Anterior cingulate cortex (tissue), 58 donors: Measurements from ENCODE around the gene NKTR.

Experiments used
- DNase-seq, 58 donors: peaks; one replicate each; lab custom pipeline; 2025; lab: John Stamatoyannopoulos, UW

The NKTR gene

GRCh38 chr3:42675909-42676308 lies 75.4 kb downstream of the NKTR start:
- no peak for DNase-seq

DNA sequence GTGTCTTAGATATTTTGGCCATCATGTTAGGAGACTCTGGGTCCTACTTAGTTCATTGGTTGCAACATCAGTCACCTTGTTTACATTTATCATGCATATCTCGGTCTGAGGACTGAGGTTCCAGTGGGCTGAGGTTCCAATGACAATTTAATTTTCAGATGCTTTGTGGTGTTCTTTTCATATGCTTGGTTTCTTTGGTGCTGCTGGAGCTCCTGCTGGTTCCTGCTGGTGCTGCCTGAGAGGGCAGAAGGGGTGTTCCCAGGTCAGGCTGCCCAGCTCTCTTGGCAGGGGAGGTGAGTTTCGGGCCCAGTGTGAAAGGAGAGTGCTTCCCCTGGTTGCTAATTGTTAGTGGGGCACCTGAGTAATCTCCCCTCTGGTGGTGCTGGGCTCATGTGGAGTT lies 78.0 kb downstream of the NKTR start:
- DNase-seq = no peak

- no peak for DNase-seq
Observed at GRCh38 chr3:42680271-42680670, 79.8 kb downstream of the NKTR start.

DNA sequence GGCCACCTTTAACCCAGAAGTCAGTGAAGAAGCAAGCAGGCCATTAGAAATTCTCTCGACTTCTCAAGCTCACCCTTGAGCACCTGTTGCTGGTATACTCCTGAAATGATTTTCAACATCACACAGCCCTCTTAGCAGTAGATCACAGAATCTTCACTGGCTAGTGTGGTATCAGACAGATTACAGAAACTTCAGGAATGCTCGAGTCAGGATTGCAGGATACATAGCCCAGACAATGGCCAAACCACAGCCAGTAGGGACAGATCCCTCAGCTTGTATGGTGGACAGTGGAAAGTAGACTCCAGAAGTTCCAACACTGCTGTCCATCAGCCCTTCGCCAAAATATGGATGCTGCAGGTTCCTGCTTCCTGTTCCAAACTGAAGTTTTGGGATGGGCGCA lies 80.3 kb downstream of the NKTR start:
- DNase-seq = no peak

- DNase-seq = no peak
Observed at GRCh38 chr3:42681361-42682038, 81.0 kb downstream of the NKTR start.

- no peak for DNase-seq
Observed at GRCh38 chr3:42682301-42683070, 82.0 kb downstream of the NKTR start.

GRCh38 chr3:42683875-42684598 lies 83.6 kb downstream of the NKTR start:
- peak in 40 of 58 donors; percentile 19 to 84 (median 54) for DNase-seq

DNA sequence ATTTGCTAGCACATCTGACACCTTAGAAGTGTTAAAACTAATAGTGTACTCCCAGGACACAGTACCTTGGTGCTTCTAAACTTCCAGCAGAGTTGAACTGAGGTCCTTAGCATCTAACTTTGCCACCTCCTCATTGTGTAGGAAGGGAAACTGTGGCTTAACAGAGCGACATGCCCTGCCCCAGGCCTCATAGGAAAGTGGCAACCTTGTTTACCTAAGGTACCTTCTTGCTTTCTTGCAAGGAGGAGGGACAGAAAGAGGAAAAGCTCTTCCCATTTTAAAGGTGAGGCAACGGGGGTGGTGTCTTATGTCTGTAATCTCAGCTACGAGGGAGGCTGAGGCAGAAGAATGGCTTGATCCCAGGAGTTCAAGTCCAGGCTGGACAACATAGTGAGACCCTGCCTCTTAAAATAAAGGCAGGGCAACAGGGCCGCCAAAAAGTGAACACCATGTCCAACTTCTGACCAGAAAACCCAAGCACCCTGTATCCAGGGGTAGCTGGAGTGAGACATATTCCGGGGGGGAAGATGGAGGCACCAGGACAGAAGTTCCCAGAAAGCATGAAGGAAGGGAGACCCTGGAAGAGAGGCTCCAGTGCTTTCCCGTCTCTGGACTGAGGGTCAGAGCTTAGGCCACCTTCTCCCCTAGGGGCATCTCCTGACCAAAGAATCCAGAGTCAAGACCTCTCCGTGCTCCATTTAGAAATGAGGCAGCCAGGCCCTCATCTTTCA lies 84.3 kb downstream of the NKTR start:
- no peak for DNase-seq

DNA sequence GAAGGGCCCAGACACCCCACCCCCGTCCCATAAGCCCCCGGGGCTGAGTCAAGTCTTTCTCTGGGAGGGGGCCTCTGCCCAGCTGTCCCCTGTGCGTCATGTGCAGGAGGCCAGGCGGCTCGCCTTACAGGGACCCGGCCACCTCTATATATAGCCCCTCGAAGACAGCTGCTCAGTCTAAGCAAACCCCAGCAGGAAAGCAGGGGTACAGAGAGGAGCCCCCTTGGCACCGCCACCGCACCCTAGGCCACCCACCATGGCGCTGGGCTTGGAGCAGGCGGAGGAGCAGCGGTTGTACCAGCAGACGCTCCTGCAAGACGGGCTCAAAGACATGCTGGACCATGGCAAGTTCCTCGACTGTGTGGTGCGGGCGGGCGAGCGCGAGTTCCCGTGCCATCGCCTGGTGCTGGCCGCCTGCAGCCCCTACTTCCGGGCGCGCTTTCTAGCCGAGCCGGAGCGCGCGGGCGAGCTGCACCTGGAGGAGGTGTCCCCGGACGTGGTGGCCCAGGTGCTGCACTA lies 84.9 kb downstream of the NKTR start, which contains the start of gene KLHL40:
TSS of gene KLHL40 (plus strand) at position 175 of the 519 bp plus-strand sequence. CDS start at position 257, 82 bp downstream.
- no peak for DNase-seq

DNA sequence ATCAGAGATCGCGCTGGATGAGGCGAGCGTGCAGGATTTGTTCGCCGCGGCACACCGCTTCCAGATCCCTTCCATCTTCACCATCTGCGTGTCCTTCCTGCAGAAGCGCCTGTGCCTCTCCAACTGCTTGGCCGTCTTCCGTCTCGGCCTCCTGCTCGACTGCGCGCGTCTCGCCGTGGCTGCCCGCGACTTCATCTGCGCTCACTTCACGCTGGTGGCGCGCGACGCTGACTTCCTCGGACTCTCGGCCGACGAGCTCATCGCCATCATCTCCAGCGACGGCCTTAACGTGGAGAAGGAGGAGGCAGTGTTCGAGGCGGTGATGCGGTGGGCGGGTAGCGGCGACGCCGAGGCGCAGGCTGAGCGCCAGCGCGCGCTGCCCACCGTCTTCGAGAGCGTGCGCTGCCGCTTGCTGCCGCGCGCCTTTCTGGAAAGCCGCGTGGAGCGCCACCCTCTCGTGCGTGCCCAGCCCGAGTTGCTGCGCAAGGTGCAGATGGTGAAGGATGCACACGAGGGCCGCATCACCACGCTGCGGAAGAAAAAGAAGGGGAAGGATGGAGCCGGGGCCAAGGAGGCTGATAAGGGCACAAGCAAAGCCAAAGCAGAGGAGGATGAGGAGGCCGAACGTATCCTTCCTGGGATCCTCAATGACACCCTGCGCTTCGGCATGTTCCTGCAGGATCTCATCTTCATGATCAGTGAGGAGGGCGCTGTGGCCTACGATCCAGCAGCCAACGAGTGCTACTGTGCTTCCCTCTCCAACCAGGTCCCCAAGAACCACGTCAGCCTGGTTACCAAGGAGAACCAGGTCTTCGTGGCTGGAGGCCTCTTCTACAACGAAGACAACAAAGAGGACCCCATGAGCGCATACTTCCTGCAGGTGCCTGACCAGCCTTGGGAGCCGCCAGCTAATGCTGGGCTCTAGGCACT lies 85.7 kb downstream of the NKTR start:
- no peak for DNase-seq

DNA sequence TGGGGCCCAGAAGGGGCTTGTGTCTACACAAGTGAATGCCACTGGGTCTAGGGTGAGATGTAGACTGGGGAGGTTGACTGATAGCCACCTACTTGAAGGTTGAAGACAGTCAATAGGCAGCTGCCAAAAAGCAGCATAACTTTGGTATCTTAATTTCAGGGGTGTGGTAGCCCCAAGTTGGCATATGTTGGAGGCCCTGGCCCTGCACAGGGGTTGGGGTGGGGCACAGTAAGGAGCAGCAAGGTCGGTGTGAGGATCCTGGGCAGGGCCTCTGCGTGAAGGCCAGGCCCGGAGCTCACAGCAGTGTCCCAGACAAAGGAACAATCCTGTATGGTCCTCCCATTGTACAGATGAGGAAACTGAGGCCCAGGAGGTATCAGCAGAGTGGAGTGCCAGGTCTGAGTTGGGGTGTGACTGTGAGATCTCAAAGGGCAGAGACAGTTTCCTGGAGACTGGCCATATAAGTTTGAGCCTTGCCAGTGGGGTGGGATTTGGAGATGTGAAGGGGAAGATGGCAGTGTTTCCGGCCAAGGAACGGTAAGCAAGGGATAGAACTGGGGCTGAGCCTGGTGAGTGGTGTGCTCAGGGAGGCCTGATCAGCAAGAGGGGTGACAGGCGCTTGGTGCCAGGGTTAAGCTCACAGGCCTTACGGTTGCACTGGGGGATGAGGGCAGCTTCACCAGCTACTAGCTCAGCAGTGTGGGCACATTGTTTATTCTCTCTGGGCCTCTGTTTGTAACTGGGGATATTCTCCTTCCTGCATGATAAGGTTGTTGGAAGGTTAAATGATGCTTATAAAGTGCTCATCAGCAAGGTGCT lies 86.6 kb downstream of the NKTR start:
- DNase-seq = no peak

DNA sequence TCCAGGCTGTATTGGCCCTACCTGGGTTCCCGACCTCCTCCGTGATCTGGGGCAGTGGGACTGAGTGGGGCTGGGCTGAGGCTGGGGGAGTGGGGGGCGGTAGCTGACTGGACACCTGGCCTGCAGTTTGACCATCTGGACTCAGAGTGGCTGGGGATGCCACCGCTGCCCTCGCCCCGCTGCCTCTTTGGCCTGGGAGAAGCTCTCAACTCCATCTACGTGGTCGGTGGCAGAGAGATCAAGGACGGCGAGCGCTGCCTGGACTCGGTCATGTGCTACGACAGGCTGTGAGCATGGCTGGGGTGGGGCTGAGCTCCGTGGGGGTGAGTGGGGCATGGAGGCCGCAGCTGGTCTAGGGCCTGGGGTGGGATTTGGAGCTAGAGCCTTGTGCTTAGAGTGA lies 87.5 kb downstream of the NKTR start:
- no peak for DNase-seq

GRCh38 chr3:42688487-42689420 lies 88.3 kb downstream of the NKTR start:
- no peak for DNase-seq

- no peak for DNase-seq
Observed at GRCh38 chr3:42689421-42690014, 89.0 kb downstream of the NKTR start.

DNA sequence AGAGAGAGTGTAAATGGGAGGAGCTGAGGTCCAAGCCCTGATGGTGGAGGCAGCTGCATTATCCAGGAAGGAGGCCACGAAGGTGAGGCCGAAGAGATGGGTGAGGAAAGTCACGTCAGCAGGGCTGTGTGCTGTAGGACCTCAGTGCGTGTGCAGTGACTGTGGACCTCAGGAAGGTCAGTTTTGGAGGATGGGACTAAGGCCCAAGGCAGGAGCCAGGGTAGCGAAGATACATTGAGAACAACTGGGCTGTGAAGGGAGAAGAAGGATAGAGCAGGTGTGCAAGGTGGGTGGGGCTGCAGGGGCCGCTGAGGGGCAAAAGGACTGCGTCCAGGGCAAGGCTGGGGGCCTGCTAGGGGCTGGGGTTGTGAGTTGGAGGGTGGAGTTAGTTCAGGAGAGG lies 89.7 kb downstream of the NKTR start:
- DNase-seq = no peak

DNA sequence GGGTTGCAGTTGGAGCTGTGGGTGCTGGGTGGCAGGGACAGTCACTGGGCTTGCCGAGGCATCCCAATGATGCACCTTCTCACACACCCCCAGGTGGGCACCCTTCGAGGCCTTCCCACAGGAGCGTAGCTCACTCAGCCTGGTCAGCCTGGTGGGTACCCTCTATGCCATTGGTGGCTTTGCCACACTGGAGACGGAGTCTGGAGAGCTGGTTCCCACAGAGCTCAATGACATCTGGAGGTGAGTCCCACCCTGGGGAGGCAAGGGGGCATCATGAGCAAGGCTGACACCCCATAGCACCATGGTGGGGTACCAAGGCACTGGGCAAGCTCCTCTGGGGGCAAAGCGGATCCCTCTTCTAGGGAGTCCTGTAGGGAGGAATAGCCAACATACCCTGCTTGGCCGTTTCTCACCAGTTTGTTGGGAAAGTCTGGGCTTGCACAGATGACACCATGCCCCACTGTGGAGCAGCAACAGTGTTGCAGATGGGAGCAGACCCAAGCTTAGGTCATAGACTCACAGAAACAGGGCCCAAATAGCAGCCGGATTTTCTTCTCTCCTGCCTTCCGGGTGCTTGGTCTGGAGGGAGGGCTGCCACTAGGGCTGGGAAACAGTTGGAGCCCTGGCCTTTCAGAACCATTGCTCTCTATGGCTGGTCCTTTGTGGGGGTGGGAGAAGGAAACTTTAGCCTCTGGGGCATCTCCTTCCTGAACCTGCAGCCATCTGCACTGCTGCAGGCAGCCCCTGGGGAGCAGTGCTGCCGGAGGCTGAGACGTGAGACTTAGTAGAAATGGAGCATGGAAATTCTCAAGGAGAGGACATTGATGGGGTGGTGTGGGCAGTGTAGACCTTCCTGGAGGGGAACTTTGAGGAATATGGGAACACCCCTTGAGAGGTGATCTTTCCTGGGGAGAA lies 90.5 kb downstream of the NKTR start:
- DNase-seq = peak in 1 of 58 donors; percentile 43
